Measurements from ENCODE around the gene BCAR1.
"Not testable (repeated sequence)": the region's sequence is repeated elsewhere in the genome, so short reads cannot be mapped to it uniquely, and the experiment has no call there.

The BCAR1 gene

DNA sequence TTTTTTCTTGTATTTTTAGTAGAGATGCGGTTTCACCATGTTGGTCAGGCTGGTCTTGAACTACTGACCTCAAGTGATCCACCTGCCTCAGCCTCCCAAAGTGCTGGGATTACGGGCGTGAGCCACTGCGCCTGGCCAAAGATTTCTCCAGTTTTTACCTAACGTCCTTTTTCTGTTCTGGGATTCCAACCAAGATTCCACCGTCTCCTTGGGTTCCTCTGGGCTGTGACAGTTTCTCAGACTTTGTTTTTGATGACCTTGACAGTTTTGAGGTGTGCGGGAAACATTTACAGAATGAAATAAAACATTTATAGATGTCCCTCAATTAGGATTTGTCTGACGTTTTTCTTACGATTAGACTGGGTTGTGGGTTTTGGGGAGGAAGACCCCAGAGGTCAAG lies 17.9 kb upstream of the BCAR1 start:
- DNase-seq = not testable (repeated sequence)

GRCh38 chr16:75267631-75268264 lies 16.3 kb upstream of the BCAR1 start:
- DNase-seq = no peak

GRCh38 chr16:75266738-75267630 lies 15.6 kb upstream of the BCAR1 start:
- DNase-seq = no peak

DNA sequence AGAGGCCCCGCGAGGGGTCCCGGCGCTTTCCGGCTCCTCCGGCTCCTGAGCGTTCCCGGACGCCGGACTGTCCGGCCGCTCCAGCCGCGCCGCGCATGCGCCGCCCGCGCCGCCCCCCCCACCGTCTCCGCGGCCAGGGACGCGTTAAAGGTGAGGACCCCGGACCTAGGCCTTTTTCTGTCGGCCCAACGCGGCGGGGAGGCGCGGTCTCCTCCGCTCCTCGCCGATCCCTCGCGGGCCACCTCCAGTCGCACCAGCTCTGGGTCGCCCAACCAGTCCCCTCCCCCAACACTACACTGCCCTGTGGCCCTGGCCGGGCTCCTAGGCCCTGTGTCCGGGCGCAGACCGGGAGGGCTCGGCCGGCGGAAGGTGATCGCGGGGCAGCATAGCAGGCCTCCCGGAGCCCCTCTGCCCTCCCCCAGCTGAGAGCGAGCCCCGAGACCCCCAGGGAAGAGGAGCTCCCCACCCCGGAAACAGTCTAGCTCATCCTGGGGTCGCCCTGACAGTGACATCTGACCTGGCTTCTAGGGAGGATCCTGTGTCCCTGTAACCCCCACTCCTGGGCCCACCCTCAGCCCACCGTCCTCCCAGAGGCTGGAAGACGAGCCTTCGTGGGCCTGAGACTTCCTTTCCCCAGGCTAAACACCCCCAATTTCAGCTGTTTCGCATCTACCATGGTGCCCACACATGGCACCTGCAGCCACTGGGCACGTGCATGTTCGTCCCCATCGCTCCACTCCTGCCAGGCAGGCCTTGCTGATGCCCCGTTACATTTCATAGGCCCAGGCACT lies 14.7 kb upstream of the BCAR1 start:
- no peak for DNase-seq

GRCh38 chr16:75264999-75265910 lies 13.8 kb upstream of the BCAR1 start:
- no peak for DNase-seq

- no peak for DNase-seq
Measured at GRCh38 chr16:75264457-75264998, 13.1 kb upstream of the BCAR1 start.

DNA sequence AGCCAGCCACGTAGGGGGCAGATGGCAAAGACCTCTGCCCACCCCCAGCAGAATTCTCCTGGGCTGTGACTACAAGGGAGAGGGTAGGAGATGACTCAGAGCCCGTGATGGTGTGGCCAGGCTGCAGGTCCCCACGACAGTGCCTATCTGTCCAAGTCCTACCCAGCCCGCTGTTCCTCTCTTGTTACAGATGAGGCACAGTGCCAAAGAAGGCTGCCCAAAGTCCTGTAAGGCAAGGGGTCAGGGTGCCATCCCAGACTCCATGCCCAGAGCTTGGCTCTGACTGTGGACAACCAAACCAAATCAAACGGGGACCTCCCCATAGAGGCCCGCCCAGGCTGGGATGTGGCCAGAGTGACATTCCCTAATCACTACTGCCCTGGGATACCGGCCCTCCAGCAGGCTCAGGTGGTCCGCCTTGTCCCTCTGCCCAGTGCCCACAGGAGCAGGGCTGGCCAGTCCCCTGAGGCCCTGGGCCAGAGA lies 12.6 kb upstream of the BCAR1 start:
- no peak for DNase-seq

GRCh38 chr16:75263291-75263962 lies 12.0 kb upstream of the BCAR1 start:
- DNase-seq = no peak

- no peak for DNase-seq
Measured at GRCh38 chr16:75262800-75263127, 11.3 kb upstream of the BCAR1 start.

GRCh38 chr16:75262104-75262799 lies 10.8 kb upstream of the BCAR1 start:
- no peak for DNase-seq

DNA sequence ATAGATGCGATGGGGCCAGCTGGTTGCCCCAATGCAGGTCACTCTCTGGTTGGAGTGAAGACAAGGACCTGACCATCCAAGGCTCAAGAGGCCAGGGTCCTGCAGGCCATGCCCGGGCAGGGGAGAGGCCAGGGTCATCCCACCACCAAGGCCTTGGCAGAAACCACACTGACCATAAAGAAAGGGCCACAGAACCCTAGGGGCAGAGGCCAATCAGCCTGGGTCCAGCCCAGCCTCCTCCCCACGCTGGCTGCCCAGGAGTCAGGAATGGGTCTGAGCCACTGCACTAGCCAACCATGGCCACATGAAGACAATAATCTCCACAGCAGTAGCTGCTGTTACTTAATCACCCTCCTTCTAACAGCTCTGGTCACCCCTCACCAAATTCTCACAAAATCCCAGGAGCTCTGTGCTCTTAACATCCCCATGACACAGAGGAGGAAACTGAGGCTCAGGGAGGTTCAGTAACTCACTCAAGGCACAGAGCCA lies 10.2 kb upstream of the BCAR1 start:
- DNase-seq = no peak

DNA sequence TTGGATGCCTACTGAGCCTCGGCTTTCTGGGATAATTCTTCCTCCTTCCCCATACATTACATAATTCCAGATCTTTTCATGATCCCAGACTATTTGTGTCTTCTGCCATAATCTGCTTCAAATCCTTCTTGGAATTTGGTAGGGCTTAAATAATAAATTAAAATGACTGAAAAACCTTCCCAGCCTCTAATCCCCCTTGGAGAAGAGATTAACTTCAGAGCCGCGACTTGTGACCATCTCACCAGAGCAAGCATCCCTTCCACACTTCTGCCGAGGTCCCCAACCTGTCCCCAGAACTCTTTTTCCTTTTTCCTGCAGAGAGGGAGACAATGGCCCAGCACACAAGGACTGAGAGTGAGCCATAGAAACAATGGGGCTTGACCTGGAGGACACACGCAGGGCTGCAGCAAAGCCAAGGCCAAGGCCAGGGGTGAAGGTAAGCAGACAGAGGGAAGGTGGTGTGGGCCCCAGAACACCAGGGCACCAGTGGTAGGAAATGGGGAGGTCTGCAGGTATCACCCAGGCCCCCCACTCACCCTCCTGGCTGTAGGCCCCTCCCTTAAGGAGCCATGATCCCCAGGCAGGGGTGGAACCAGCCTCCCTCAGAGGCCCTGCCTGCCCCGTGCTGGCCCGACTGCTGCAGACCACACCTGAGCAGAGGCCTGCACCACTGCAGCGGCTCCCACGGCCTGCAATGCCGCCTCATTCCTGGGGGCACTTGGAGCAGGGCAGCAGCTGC lies 9.6 kb upstream of the BCAR1 start:
- DNase-seq = no peak

DNA sequence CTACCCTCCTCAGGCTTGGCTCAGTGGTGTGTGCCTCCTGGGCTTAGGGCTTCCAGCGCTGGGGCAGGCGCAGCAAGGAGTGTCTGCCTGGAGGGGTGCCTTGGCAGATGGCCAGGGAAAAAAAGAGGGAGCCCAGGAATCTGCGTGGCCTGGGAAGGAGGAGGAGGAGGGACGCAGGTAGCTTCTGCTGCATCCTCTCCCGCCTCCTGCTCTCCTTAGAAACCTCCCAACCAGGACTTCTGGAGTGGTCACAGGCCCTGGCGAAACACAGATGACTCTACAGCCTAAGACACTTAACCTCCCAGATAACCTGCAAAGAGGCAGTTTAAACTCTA lies 7.3 kb upstream of the BCAR1 start:
- DNase-seq = no peak

DNA sequence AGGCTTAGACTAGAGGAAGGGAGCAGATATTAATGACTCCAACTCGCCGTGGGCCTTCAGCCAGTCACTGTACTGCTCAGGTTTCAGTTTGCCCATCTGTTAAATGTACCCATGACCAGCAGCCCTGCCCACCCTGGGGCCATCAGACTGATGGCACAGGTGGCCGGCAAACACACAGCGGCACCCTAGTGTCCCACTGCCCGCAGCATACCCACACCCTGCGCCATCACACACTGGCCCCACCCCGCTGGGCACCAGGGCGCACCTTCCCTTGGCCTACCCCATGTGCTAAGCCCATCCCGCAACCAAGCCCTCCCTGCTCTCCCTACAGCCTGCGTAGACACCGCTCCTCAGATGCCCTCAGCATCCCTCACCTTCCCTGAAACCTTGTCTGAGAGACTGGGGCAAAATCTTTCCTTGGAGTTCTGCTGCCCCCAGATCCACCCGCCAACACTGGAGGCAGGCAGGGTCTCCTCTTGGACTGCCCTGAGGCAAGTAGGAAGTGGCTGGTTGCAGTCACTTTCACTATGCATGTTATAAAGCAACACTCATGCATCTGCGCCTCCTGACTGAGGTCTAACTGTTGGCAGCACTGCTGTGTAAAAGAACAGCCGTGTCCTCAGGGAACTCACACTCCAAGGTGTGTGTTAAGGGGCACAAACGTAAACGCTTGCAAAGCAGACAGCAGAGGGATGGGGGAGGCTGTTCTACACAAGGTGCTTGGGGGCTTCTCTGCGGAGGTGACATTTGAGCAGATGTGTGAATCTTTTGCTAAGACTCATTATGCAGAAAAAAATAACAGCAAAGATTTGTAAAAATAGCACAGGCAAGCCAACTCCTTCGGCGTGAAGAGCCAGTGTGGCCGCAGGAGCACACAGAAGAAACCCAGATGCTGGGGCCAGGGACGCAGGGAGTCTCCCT lies 6.7 kb upstream of the BCAR1 start:
- no peak for DNase-seq

DNA sequence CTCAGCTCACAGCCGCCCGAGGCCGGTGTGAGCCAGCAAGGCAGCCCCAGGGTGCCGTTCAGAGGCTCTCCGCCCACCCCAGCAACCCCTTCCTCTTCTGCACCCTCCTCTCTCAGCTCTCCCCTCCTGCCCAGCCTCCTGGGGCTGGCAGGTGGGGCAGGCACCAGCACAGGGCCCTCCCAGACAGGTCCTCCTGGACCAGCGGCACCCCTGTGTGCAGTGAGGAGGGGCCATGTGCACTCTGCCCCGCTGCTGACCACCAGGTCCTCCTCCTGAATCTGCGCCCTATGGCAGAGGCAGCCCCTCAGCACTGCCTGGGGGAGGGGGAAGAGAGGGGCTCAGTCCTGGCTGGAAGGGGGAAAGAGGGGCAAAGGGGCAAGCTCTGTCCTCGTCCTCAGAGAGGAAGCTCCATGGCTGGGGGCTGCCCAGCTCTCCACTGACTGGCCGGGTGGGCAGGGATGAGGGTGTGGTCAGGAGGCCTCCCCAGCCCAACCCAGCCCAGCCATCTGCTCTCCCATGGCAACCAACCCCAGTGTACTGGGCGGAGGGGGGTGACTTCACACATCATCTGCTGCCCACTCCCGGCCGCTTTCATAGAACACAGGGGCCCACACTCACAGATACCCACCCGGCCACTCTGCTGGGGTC lies 5.4 kb upstream of the BCAR1 start:
- no peak for DNase-seq

DNA sequence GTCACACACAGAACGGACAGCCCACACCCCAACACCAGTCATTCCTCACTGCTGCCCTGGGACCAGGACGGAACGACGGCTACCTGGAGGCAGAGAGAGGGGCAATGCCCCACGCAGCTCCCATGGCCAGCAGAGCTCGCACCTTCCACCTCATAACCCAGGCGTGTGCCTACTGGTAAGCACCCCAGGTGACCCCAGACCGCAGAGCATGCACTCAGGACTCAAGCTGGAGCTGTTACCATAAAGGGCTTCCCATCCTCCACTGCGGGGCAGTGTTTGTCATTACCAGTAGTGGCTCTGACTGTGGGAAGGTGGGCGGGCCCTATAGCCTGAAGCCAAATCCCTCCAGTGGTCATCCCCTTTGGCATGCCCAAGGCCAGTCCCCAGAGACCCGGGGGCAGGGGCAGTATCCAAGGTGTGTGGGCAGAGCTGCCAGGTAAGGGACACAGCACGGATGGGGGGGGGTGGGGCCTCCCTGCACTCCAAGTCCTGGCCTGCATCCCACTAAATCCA lies 4.7 kb upstream of the BCAR1 start:
- DNase-seq = no peak

DNA sequence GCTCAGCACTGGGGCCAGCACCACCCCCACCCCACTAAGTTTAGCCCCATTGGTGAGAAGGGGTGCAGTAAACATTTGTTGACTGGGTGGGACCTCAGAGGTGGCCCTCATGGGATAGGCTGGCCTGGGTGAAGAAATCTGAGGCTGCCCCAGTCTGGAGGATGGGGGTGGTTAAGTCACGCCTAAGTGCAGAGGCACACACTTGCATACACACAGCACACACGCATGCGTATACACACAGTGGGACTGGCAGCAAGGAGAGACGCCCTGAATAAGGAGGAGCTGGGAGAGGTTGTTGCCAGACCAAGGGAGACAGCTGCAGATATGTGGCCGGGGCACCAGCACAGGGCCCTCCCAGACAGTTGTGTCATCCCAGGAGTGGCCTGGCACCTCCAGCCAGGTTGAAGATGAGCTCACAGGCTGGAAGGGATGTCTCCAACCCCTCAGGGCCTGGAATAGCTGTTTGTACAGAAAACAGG lies 3.0 kb upstream of the BCAR1 start:
- DNase-seq = no peak
